Measurements from ENCODE around the gene ROR2. TPM values are rescaled to one million over a fixed set of nuclear protein-coding genes. Genes with fewer than 3 reads are reported as not detected.

Gene ROR2
- total and polyA plus RNA-seq, 2 of the 8 experiments (the other 6 are each of a cell fraction or from before 2014, with no cell fraction given) = 2.7 to 4.3 TPM

DNA sequence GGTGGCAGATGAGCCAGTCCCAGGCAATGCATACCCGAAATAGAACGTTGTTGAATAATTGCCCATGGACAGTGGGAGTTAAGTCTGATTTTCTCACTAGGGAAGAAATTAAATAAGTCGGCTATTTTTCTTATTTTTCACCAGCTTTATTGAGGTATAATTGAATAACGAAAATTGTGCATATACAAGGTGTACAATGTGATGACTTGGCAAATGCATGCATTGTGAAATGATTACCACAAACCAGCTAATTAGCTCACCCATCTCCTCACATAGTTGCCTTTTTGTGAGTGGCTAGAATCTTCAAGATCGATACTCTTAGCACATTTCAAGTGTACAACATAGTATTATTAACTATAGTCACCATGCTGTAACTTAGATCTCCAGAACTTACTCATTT, 249.6 kb downstream of the ROR2 start:
- Histone ChIP-seq H2BK12ac (ENCODE audit: low read depth, low read length) (no peak overlapping the region), H4K91ac (replicated peaks; ENCODE audit: insufficient read length, low read length) (no peak overlapping the region), H3K36me3 (ENCODE audit: control insufficient read depth in 2 of 4, insufficient read depth in 4 of 4, low read length in 3 of 4) (no peaks in the 10 kb centered on the region), H4K5ac (ENCODE audit: insufficient read length, low read depth, low read length) (no peak overlapping the region), H3K79me1 (ENCODE audit: low read depth, low read length) (no peaks in the 10 kb centered on the region), H3K9ac (replicated peaks in 1 of 4; ENCODE audit: extremely low read depth in 1 of 4, low read depth in 3 of 4, low read length in 3 of 4) (no peak overlapping the region), H2BK20ac (ENCODE audit: low read length) (no peak overlapping the region), H3K27me3 (replicated peaks in 1 of 4; ENCODE audit: control insufficient read depth in 3 of 4, extremely low read depth in 1 of 4, insufficient read depth in 3 of 4, low read length in 3 of 4) (no peaks in the 10 kb centered on the region), H3K23ac (ENCODE audit: insufficient read length) (no peak overlapping the region), H4K20me1 (replicated peaks in 1 of 2; ENCODE audit: control insufficient read depth in 1 of 2, insufficient read depth in 2 of 2, low read length in 2 of 2) (no peaks in the 10 kb centered on the region), H3K18ac (ENCODE audit: extremely low read depth, low read length) (no peak overlapping the region), H3K4me2 (ENCODE audit: insufficient read depth in 1 of 2, low read depth in 2 of 2, low read length in 2 of 2) (no peak overlapping the region), H3K4me1 (replicated peaks in 1 of 4; ENCODE audit: control insufficient read depth in 3 of 4, insufficient read depth in 4 of 4, low read length in 3 of 4) (no peaks in the 10 kb centered on the region), H3K56ac (replicated peaks; ENCODE audit: insufficient read length, low read depth, low read length) (no peak overlapping the region), H2BK15ac (ENCODE audit: low read length) (no peak overlapping the region), H2AK5ac (ENCODE audit: low read depth, low read length) (no peak overlapping the region), H3K4me3 (ENCODE audit: extremely low read depth in 1 of 4, insufficient read depth in 2 of 4, low read depth in 3 of 4, low read length in 4 of 4) (no peak overlapping the region), H3K79me2 (ENCODE audit: control insufficient read depth in 1 of 2, insufficient read depth in 2 of 2, low read length in 2 of 2) (no peaks in the 10 kb centered on the region), H3K14ac (ENCODE audit: insufficient read length) (no peak overlapping the region), H3K4ac (replicated peaks; ENCODE audit: insufficient read length, low read depth, low read length) (no peak overlapping the region), H2BK5ac (ENCODE audit: low read depth, low read length) (no peak overlapping the region), H2BK120ac (replicated peaks; ENCODE audit: low read depth, low read length) (no peak overlapping the region), H4K8ac (ENCODE audit: extremely low read depth, insufficient read depth, low read length) (no peak overlapping the region), H3K9me3 (ENCODE audit: insufficient read depth in 2 of 2, low read depth in 1 of 2, low read length in 1 of 2) (no peaks in the 10 kb centered on the region), H2AFZ (ENCODE audit: low read length) (no peak overlapping the region), H3K23me2 (ENCODE audit: low read depth, low read length) (peaks cover 1% of the 10 kb centered on the region; the same call in 1 of the 2 replicates), H3K27ac (ENCODE audit: low read depth, low read length) (no peak overlapping the region)
- ChIA-PET CTCF (ENCODE audit: partially characterized antibody) (interaction anchor here (0.7 to 1.3 kb wide), 2 partner anchors 58 to 787 kb away, joined by 3 to 4 read pairs; no protein-coding TSS in a partner anchor), POLR2A (ENCODE audit: partially characterized antibody) (no interaction called here)
- FAIRE-seq (no peak), DNase-seq (ENCODE audit: low read depth in 1 of 2, low spot score in 2 of 2) (no peak)
- 90% methylated on average over 5 of the region's 5 CpGs; no CpG with 5 or more reads in 1 of the 2 experiments for WGBS, 2 experiments (ENCODE audit: extremely low coverage in 1 of 2, insufficient coverage in 1 of 2, insufficient read length in 1 of 2, insufficient replicate concordance in 2 of 2, low coverage in 1 of 2, low lambda C conversion rate in 2 of 2, missing lambda C conversion rate in 1 of 2)
- TF ChIP-seq KDM1A (IDR thresholded peaks at IDR 0.05; ENCODE audit: borderline replicate concordance, low read length) (no peak), EP300 (IDR thresholded peaks at IDR 0.05; ENCODE audit: borderline replicate concordance in 1 of 2, low read depth in 2 of 2, low read length in 2 of 2) (no peak), SIRT6 (IDR thresholded peaks at IDR 0.05; ENCODE audit: low read length) (no peak), USF2 (IDR thresholded peaks at IDR 0.05; ENCODE audit: low read length) (no peak), BRCA1 (IDR thresholded peaks at IDR 0.05; ENCODE audit: low read depth, low read length) (no peak), SP1 (IDR thresholded peaks at IDR 0.05; ENCODE audit: low read depth, low read length) (no peak), TCF12 (IDR thresholded peaks at IDR 0.05; ENCODE audit: low read depth, low read length) (no peak), POLR2AphosphoS5 (IDR thresholded peaks at IDR 0.05; ENCODE audit: low read depth, low read length) (no peak), BCL11A (IDR thresholded peaks at IDR 0.05; ENCODE audit: low read depth in 2 of 2, low read length in 2 of 2) (no peak), CBX5 (IDR thresholded peaks at IDR 0.05; ENCODE audit: low read depth, low read length) (no peak), RAD21 (IDR thresholded peaks at IDR 0.05 in 1 of 2, conservative IDR thresholded peaks at IDR 0.05 in 1 of 2; ENCODE audit: low read depth in 2 of 2, low read length in 2 of 2) (no peak), TBP (IDR thresholded peaks at IDR 0.05; ENCODE audit: low read depth, low read length) (no peak)
- TF ChIP-seq, protein P1, sequence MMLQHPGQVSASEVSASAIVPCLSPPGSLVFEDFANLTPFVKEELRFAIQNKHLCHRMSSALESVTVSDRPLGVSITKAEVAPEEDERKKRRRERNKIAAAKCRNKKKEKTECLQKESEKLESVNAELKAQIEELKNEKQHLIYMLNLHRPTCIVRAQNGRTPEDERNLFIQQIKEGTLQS (IDR thresholded peaks at IDR 0.05; ENCODE audit: insufficient read depth, low read depth, low read length) = no peak

All from H1 (cell line).